Esophagus muscularis mucosa (tissue), 4 donors: Measurements from ENCODE around the gene PRSS48. TPM values are rescaled to one million over a fixed set of nuclear protein-coding genes. Genes with fewer than 3 reads are reported as not detected.
"Not testable (repeated sequence)": the region's sequence is repeated elsewhere in the genome, so short reads cannot be mapped to it uniquely, and the experiment has no call there.

ENCODE experiments used
- DNase-seq: peaks from one replicate; pipeline ENCODE4 v3.0.0-alpha.2; 2017; ENCODE audit errors: extremely low spot score
- H3K27ac ChIP-seq, 4 donors: fragments of 200-600 bp; sonication (generic); replicated peaks in 1 of 4; 1 replicate in 3 of 4; 2 replicates in 1 of 4; pipeline ENCODE4 v1.5.1; 2016 to 2019; ENCODE audit warnings: mild to moderate bottlenecking in 1 of 4
- H3K27me3 ChIP-seq, 4 donors: fragments of 200-600 bp; sonication (generic); one replicate each; pipeline versions ENCODE4 v1.5.1 to v1.6.0; 2016 to 2019
- H3K36me3 ChIP-seq, 4 donors: fragments of 200-600 bp; sonication (generic); one replicate each; pipeline ENCODE4 v1.5.1; 2016 to 2019
- H3K4me1 ChIP-seq, 4 donors: fragments of 200-600 bp; sonication (generic); one replicate each; pipeline ENCODE4 v1.5.1; 2016 to 2019
- H3K4me3 ChIP-seq, 4 donors: fragments of 200-600 bp; sonication (generic); 1 replicate in 2 of 4; 2 replicates in 2 of 4; pipeline ENCODE4 v1.5.1; 2016 to 2019; ENCODE audit warnings: mild to moderate bottlenecking in 4 of 4, moderate library complexity in 1 of 4
- H3K9me3 ChIP-seq, 4 donors: fragments of 200-600 bp; sonication (generic); 1 replicate in 3 of 4; 2 replicates in 1 of 4; pipeline ENCODE4 v1.5.1; 2016 to 2019
- EP300 ChIP-seq: sonication (generic); formaldehyde crosslinking; IDR thresholded peaks from one replicate; pipeline ENCODE4 v1.6.1; 2017; ENCODE audit warnings: antibody characterized with exemption
- POLR2A ChIP-seq: fragments of 450-650 bp; IDR thresholded peaks from one replicate; pipeline ENCODE4 v1.6.1; 2017; ENCODE audit warnings: antibody characterized with exemption, moderate library complexity, mild to moderate bottlenecking, low read depth
- POLR2AphosphoS5 ChIP-seq, 2 donors: sonication (generic); formaldehyde crosslinking; IDR thresholded peaks; one replicate each; pipeline ENCODE4 v1.6.1; 2017; ENCODE audit warnings: antibody characterized with exemption in 2 of 2
- WGBS: methylation state at CpG from one replicate; pipeline ENCODE4 v1.1.5; 2018; 5-methylcytosine and 5-hydroxymethylcytosine counted together
- intact Hi-C: fragments of 100-400 bp; cut with DNase I; formaldehyde crosslinking; loops from one replicate; pipeline ENCODE4 v1.15.1; 2023
- total RNA-seq, 4 donors: library from RNA; depleted of rRNA; stranded (reverse); fragments of >200 nt; gene quantifications; one replicate each; pipeline versions ENCODE4 v1.1.0 to v1.2.1, GENCODE V29; 2016
- TF ChIP-seq, protein P1 (sequence below), 3 experiments: fragments of 200-600 bp in 2 of 3; fragments of 450-650 bp in 1 of 3; sonication (generic) in 2 of 3; IDR thresholded peaks; one replicate each; pipeline ENCODE4 v1.5.1; 2017 to 2019; ENCODE audit warnings: antibody characterized with exemption in 3 of 3, mild to moderate bottlenecking in 2 of 3, moderate library complexity in 1 of 3

PRSS48 gene
- total RNA-seq, 4 donors from 2014 or later, result not detected

DNA sequence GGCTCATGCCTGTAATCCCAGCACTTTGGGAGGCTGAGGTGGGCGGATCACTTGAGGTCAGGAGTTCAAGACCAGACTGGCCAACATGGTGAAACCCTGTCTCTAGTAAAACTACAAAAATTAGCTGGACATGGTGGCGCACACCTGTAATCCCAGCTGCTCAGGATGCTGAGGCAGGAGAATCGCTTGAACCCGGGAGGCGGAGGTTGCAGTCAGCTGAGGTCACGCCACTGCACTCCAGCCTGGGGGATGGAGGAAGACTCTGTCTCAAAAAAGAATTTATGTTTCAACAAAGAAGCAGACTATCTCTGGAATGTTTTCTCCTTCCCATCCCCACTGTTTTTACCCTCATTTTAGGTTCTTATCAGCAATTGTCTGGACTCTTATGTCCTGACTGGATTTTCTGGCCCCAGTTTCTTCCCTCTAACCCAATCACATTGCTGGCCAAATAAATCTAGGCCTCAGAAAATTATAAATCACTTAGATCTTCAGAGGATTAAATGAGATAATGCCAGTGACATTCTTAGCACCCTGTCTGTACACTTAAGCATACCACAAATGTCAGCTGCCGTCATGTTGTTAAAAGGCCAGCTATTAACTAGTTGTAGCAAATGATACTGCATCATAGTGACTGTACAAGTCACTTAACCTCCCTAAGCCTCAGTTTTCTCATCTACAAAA, 44.9 kb upstream of the PRSS48 start:
- Histone ChIP-seq H3K4me1 (peaks cover 20 to 38% (median 30%) of the 10 kb centered on the region in 4 donors), H3K36me3 (no peaks in the 10 kb centered on the region), H3K9me3 (no peaks in the 10 kb centered on the region), H3K27ac (no peak overlapping the region), H3K27me3 (no peaks in the 10 kb centered on the region), H3K4me3 (no peak overlapping the region)
- WGBS, result 88% methylated on average over 7 of the region's 7 CpGs
- TF ChIP-seq EP300 (no peak), POLR2A (no peak), POLR2AphosphoS5 (IDR thresholded peaks at IDR 0.05) (no peak)
- TF ChIP-seq, protein P1, sequence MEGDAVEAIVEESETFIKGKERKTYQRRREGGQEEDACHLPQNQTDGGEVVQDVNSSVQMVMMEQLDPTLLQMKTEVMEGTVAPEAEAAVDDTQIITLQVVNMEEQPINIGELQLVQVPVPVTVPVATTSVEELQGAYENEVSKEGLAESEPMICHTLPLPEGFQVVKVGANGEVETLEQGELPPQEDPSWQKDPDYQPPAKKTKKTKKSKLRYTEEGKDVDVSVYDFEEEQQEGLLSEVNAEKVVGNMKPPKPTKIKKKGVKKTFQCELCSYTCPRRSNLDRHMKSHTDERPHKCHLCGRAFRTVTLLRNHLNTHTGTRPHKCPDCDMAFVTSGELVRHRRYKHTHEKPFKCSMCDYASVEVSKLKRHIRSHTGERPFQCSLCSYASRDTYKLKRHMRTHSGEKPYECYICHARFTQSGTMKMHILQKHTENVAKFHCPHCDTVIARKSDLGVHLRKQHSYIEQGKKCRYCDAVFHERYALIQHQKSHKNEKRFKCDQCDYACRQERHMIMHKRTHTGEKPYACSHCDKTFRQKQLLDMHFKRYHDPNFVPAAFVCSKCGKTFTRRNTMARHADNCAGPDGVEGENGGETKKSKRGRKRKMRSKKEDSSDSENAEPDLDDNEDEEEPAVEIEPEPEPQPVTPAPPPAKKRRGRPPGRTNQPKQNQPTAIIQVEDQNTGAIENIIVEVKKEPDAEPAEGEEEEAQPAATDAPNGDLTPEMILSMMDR (IDR thresholded peaks at IDR 0.05), result no peak
- intact Hi-C loops, result no loop called here
- peak; percentile 37 for DNase-seq

DNA sequence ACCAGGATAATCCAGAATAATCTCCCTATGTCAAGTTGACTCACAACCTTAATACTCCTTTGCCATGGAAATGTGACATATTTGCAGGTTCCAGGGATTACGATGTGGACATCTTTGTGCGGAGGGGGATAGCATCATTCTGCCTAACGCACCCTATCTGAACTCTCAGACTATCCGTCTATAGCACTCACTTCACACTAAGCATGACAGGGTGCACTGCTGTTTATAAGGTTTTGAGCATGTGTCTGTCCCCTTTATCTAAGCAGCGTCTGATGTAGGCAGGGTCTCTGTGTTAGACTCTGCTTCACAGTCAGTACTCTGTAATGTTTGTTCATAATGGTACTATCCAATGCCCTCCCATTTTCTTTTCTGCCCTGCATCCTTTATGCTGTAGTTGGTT, 43.4 kb upstream of the PRSS48 start:
- Histone ChIP-seq H3K9me3 (no peaks in the 10 kb centered on the region), H3K4me1 (peaks cover 11 to 32% (median 20%) of the 10 kb centered on the region in 4 donors), H3K36me3 (no peaks in the 10 kb centered on the region), H3K27ac (no peak overlapping the region), H3K4me3 (no peak overlapping the region), H3K27me3 (no peaks in the 10 kb centered on the region)
- TF ChIP-seq POLR2AphosphoS5 (IDR thresholded peaks at IDR 0.05) (no peak), POLR2A (no peak), EP300 (no peak)
- TF ChIP-seq, protein P1 (IDR thresholded peaks at IDR 0.05), result no peak
- WGBS, result 95% methylated on average over 5 of the region's 5 CpGs
- intact Hi-C loops, result no loop called here
- peak; percentile 50 for DNase-seq

DNA sequence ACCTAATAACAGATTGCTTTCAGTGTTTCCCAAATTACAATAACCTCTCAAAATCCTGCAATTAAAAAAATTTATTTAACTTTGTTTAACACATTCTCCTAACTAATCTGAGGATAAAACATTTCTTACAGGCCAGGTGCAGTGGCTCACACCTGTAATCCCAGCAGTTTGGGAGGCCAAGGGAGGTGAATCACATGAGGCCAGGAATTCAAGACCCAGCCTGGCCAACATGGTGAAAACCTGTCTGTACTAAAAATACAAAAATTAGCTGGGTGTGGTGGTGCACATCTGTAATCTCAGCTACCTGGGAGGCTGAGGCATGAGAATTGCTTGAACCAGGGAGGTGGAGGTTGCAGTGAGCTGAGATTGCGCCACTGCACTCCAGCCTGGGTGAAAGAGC, 41.6 kb upstream of the PRSS48 start:
- peaks cover 13 to 36% (median 20%) of the 10 kb centered on the region in 4 donors for H3K4me1 ChIP-seq
- intact Hi-C loops, H3K27ac ChIP-seq, H3K4me3 ChIP-seq, H3K36me3 ChIP-seq, H3K9me3 ChIP-seq, H3K27me3 ChIP-seq: not testable (repeated sequence)
- DNase-seq, result peak; percentile 34
- 93% methylated on average over 1 of the region's 1 CpG for WGBS

DNA sequence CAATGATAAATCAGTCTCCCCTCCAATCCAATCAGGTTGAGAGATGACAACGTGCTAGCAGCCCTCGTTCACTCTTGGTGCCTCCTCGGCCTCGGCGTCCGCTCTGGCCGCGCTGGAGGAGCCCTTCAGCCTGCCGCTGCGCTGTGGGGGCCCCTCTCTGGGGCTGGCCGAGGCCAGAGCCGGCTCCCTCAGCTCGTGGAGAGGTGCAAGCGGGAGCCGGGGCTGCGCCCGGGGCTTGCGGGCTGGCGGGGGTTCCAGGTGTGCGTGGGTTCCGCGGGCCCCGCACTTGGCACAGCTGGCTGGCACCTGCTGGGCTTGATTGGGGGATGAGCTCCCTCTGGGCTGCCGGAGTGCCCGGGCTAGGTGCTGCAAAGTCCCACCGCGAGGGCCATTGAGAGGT, 40.9 kb upstream of the PRSS48 start:
- WGBS, result 80% methylated on average over 2 of the region's 27 CpGs
- Histone ChIP-seq H3K4me3 (no peak overlapping the region), H3K4me1 (peaks cover 13 to 36% (median 20%) of the 10 kb centered on the region in 4 donors), H3K9me3 (no peaks in the 10 kb centered on the region), H3K36me3 (no peaks in the 10 kb centered on the region), H3K27me3 (no peaks in the 10 kb centered on the region), H3K27ac (no peak overlapping the region)
- intact Hi-C loops, result no loop called here
- TF ChIP-seq, protein P1 (IDR thresholded peaks at IDR 0.05), result no peak
- TF ChIP-seq POLR2AphosphoS5 (IDR thresholded peaks at IDR 0.05) (no peak), POLR2A (no peak), EP300 (no peak)
- DNase-seq, result peak; percentile 89

DNA sequence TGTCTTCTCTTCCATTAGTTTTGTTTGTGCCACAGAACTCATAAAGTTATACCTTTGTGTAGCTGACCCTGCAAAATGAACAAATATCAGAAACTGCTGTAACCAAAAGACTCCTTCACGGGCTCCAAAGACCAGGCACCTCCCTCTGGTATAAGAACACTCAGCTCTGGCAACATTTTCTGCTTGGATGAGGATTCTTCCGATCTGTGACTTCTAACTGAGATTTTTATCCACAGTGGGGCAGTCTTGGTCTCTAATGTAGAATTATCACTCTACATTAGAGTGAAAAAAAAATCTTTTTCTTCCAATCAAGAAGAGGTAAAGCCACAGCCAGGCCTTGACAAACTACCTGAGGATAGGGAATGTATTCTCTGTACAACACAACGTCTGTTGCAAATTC, 38.5 kb upstream of the PRSS48 start:
- TF ChIP-seq, protein P1 (IDR thresholded peaks at IDR 0.05), result peak in 1 of 3 experiments; percentile 20
- TF ChIP-seq POLR2A (no peak), EP300 (no peak), POLR2AphosphoS5 (IDR thresholded peaks at IDR 0.05) (no peak)
- WGBS, result 22% methylated on average over 3 of the region's 3 CpGs
- Histone ChIP-seq H3K27ac (no peak overlapping the region), H3K4me3 (no peak overlapping the region), H3K9me3 (no peaks in the 10 kb centered on the region), H3K36me3 (no peaks in the 10 kb centered on the region), H3K27me3 (no peaks in the 10 kb centered on the region), H3K4me1 (peaks cover 5 to 17% (median 14%) of the 10 kb centered on the region in 4 donors)
- intact Hi-C loops, result no loop called here
- DNase-seq, result peak; percentile 80
